A673 (cell line): Measurements from ENCODE around the gene SMARCD2.

Experiments
- EZH2 ChIP-seq: fragments of 200-600 bp; sonication (generic); IDR thresholded peaks from 2 replicates; pipeline ENCODE4 v1.6.1; 2017; ENCODE audit warnings: borderline replicate concordance, low read depth, mild to moderate bottlenecking, mixed read lengths, antibody characterized with exemption, low read length; ENCODE audit not compliant: poor library complexity, severe bottlenecking
- TF ChIP-seq, protein P1 (sequence below): fragments of 300-800, 200-600 bp; sonication (generic); conservative IDR thresholded peaks from 2 replicates; pipeline ENCODE4 v1.5.1; 2017; ENCODE audit warnings: low read depth, mild to moderate bottlenecking, antibody characterized with exemption, low read length, moderate library complexity, mixed read lengths

DNA sequence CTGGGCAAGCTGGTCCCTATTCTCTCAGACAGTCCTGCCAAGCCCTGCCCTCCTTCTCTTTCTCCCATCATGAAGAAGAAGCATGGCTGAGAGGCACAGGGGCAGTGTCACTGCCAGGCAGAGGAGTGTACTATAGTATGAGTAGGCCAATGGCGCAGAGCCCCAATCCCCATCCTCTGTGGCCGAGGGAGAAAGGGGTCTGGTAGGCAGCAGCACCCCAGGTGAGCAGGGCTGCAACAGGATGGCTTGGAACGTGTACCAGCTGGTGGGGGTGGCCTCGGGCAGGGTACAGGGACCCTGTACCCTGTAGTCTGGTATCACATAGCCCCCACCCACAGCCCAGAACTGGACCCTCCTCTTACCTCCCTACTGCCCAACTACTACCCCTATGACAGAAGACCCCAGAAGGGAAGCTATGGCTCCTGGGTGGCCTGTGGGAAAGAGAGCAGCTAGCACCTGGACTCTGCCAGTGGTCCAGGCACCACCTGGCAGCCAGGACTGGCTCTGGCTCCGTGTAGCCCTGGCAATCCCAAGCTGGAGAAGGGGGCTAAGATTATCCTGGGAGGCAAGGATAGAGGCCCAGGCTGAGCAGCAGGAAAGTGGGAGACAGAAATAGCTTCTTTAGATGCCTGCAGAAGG, 4.4 kb downstream of the SMARCD2 start:
- TF ChIP-seq, protein P1, sequence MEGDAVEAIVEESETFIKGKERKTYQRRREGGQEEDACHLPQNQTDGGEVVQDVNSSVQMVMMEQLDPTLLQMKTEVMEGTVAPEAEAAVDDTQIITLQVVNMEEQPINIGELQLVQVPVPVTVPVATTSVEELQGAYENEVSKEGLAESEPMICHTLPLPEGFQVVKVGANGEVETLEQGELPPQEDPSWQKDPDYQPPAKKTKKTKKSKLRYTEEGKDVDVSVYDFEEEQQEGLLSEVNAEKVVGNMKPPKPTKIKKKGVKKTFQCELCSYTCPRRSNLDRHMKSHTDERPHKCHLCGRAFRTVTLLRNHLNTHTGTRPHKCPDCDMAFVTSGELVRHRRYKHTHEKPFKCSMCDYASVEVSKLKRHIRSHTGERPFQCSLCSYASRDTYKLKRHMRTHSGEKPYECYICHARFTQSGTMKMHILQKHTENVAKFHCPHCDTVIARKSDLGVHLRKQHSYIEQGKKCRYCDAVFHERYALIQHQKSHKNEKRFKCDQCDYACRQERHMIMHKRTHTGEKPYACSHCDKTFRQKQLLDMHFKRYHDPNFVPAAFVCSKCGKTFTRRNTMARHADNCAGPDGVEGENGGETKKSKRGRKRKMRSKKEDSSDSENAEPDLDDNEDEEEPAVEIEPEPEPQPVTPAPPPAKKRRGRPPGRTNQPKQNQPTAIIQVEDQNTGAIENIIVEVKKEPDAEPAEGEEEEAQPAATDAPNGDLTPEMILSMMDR, result no peak
- no peak for TF ChIP-seq EZH2
